Naive thymus-derived CD4-positive, alpha-beta T cell (primary cell): ENCODE results near the gene HSF2BP. TPM values are rescaled to one million over a fixed set of nuclear protein-coding genes. Genes with fewer than 3 reads are reported as not detected.
"Not testable (repeated sequence)": the region's sequence is repeated elsewhere in the genome, so short reads cannot be mapped to it uniquely, and the experiment has no call there.

Experiments
- ATAC-seq: fragments of 150-1000 bp; cut with Tn5 transposase; 2 replicates; pipeline ENCODE4 v1.10.0; 2021; ENCODE audit warnings: mild to moderate bottlenecking, moderate library complexity
- CTCF ChIA-PET: fragments of 350-600 bp; sonication (Branson Sonifier 250); formaldehyde crosslinking; loops from one replicate; lab custom pipeline; 2021; ENCODE audit warnings: antibody characterized with exemption; lab: Charles Lee
- POLR2A ChIA-PET: fragments of 350-600 bp; sonication (Branson Sonifier 250); formaldehyde crosslinking; loops from one replicate; lab custom pipeline; 2021; ENCODE audit warnings: antibody characterized with exemption, inconsistent platforms; lab: Charles Lee
- DNase-seq, 9 donors: peaks; one replicate each; pipeline versions ENCODE4 v3.0.0 to v3.0.0-alpha.2; 2020 to 2022; ENCODE audit warnings: mixed read lengths in 1 of 9
- H3K27ac ChIP-seq: one replicate; pipeline ENCODE4 v1.7.0; 2013; ENCODE audit warnings: mild to moderate bottlenecking, low read depth, low read length, moderate library complexity
- H3K27me3 ChIP-seq, 2 donors: one replicate each; pipeline ENCODE4 v1.7.0; 2013; ENCODE audit warnings: low read length in 2 of 2, mild to moderate bottlenecking in 2 of 2, moderate library complexity in 2 of 2; ENCODE audit not compliant: control insufficient read depth in 2 of 2, insufficient read depth in 2 of 2
- H3K36me3 ChIP-seq, 3 experiments: 1 replicate in 2 of 3; 2 replicates in 1 of 3; pipeline ENCODE4 v1.7.0; 2013; ENCODE audit warnings: low read length in 3 of 3, mild to moderate bottlenecking in 3 of 3, moderate library complexity in 1 of 3; ENCODE audit not compliant: insufficient read depth in 3 of 3, control insufficient read depth in 2 of 3
- H3K4me1 ChIP-seq, 2 donors: one replicate each; pipeline ENCODE4 v1.7.0; 2013; ENCODE audit warnings: low read length in 2 of 2, mild to moderate bottlenecking in 2 of 2, moderate library complexity in 1 of 2; ENCODE audit not compliant: control insufficient read depth in 2 of 2, insufficient read depth in 2 of 2
- H3K4me3 ChIP-seq: 2 replicates; pipeline ENCODE4 v1.7.0; 2013; ENCODE audit warnings: mild to moderate bottlenecking, low read length
- H3K9me3 ChIP-seq, 3 experiments: 1 replicate in 2 of 3; 2 replicates in 1 of 3; pipeline ENCODE4 v1.7.0; 2013; ENCODE audit warnings: low read length in 3 of 3; ENCODE audit not compliant: control insufficient read depth in 2 of 3
- H3K27ac Mint-ChIP-seq, 9 donors: one replicate each; pipeline ENCODE4 v1.8.0; 2020 to 2022; ENCODE audit warnings: mixed read lengths in 9 of 9, mild to moderate bottlenecking in 8 of 9, moderate library complexity in 5 of 9, inconsistent platforms in 2 of 9
- H3K27me3 Mint-ChIP-seq, 5 donors: one replicate each; pipeline ENCODE4 v1.8.0; 2021 to 2022; ENCODE audit warnings: mixed read lengths in 5 of 5, mild to moderate bottlenecking in 1 of 5
- H3K36me3 Mint-ChIP-seq, 5 donors: one replicate each; pipeline ENCODE4 v1.8.0; 2020 to 2022; ENCODE audit warnings: mixed read lengths in 5 of 5, mild to moderate bottlenecking in 3 of 5, inconsistent platforms in 1 of 5
- H3K4me1 Mint-ChIP-seq, 7 donors: one replicate each; pipeline ENCODE4 v1.8.0; 2020 to 2022; ENCODE audit warnings: mixed read lengths in 7 of 7, mild to moderate bottlenecking in 3 of 7, inconsistent platforms in 1 of 7
- H3K4me3 Mint-ChIP-seq, 10 donors: one replicate each; pipeline ENCODE4 v1.8.0; 2020 to 2022; ENCODE audit warnings: mild to moderate bottlenecking in 10 of 10, mixed read lengths in 10 of 10, moderate library complexity in 6 of 10, inconsistent platforms in 2 of 10
- H3K9me3 Mint-ChIP-seq, 11 donors: one replicate each; pipeline ENCODE4 v1.8.0; 2020 to 2022; ENCODE audit warnings: mixed read lengths in 11 of 11, mild to moderate bottlenecking in 4 of 11, inconsistent platforms in 1 of 11, moderate library complexity in 1 of 11
- intact Hi-C, 2 donors: fragments of 100-400 bp; cut with micrococcal nuclease; formaldehyde crosslinking; loops; one replicate each; pipeline ENCODE4 v1.15.1; 2023
- polyA plus RNA-seq, 2 donors: library from polyadenylated mRNA; unstranded; fragments of 300-500 nt; fragmentation: Illumina TruSeq; gene quantifications; one replicate each; pipeline ENCODE4 v1.2.3, GENCODE V29; 2021
- total RNA-seq, 6 experiments: library from RNA in 5 of 6; stranded (reverse) in 5 of 6; gene quantifications; 1 replicate in 5 of 6; 2 replicates in 1 of 6; pipeline ENCODE4 v1.2.3 and lab custom pipeline; 2021 to 2026

Gene HSF2BP
- total and polyA plus RNA-seq, 7 experiments from 2014 or later: 0.28 to 1.4 (median 0.81) TPM

DNA sequence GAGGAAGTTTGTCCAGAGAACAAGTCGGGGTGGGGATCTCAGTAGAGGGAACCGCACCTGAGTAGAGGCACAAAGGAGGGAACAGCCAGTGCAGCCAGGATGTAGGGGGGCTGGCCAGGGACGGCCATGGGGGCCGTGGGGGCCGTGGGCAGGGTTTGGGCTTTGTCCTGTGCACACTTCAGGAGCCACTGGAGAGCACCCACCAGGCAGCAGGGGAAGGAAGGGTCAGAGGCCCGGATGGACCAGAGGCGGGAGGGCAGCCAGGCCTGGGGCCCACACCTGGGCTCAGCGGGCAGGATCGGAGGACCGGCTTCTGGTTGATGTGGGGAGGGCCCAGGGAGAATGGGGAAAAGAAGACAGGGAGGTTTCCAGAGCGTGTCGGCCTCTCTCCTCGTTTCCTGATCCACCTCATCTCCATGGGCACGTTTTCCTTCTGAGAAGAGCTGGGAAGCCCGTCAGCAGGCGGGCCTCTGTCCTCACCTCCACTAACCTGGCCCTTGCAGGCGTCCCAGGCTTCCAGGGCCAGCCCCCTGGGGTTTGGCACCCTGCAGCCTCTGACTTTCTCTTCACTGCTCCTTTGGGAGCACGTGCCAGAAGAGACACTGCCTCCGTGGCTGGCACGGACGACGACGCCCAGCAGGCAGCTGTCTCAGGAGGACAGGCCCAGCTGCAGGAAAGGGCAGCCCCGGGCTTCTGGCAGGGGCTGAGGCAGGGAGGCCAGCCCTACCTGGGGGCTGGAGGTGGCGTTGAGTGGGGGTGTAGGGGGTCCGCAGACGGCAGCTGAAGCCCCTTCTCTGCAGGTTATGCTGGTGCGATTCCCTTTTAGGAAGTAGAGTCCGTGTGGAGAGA is 42.9 kb upstream of the HSF2BP start:
- peaks cover 0 to 18% (median 5%) of the 10 kb centered on the region in 11 donors for H3K9me3 Mint-ChIP-seq
- peaks cover 0 to 12% (median 7%) of the 10 kb centered on the region in 5 donors for H3K36me3 Mint-ChIP-seq
- Histone ChIP-seq H3K27me3 (no peaks in the 10 kb centered on the region), H3K27ac (no peak overlapping the region), H3K4me3 (no peak overlapping the region), H3K36me3 (no peaks in the 10 kb centered on the region), H3K9me3 (no peaks in the 10 kb centered on the region), H3K4me1 (no peaks in the 10 kb centered on the region)
- peaks cover 4 to 33% (median 22%) of the 10 kb centered on the region in 7 donors for H3K4me1 Mint-ChIP-seq
- DNase-seq: no peak
- no peak overlapping the region for H3K27ac Mint-ChIP-seq
- no peaks in the 10 kb centered on the region for H3K27me3 Mint-ChIP-seq
- ChIA-PET CTCF (no interaction called here), POLR2A (no interaction called here)
- ATAC-seq: no peak
- H3K4me3 Mint-ChIP-seq: peak overlapping the region; percentile 33 to 75 (median 70)
- intact Hi-C loops: no loop called here

DNA sequence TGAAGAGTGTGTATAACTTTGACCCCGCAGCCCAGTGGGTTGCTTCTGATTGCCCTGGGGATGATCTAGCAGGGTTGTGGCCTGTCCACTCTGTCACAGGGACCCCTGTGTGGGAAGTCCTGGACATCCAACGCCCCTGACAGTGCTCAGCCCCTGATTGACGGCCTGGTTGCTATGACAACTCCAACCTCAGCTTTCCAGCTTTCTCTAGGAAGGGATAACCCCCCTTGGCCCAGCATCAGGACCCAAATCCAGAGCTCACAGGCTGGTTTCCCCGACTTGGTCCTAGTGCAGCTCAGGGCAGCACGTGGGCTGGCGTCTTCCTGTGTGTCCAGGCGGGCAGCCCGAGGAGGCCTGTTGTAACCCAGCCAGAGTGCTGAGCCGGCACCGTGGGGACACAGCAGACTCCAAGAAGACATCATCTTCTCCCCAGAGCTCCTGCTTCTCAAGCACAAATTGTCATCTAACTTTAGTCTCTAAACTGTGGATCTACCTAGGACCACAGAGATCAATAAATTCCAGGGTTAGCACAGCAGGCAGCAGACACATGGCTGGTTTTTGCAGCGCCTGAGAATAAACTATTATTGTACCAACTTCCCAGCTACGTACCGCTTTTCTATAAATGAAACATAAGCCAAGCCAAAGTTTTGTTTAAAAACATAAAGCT is 40.8 kb upstream of the HSF2BP start:
- ATAC-seq: no peak
- DNase-seq: no peak
- CTCF ChIA-PET: no interaction called here
- peaks cover 0 to 11% (median 0%) of the 10 kb centered on the region in 3 experiments for H3K36me3 ChIP-seq
- no peaks in the 10 kb centered on the region for H3K9me3 ChIP-seq
- intact Hi-C loops: no loop called here
- POLR2A ChIA-PET: no interaction called here
- H3K27me3 ChIP-seq: no peaks in the 10 kb centered on the region
- H3K4me1 ChIP-seq: no peaks in the 10 kb centered on the region
- no peak overlapping the region for H3K4me3 ChIP-seq
- Mint-ChIP-seq H3K4me3 (no peak overlapping the region), H3K36me3 (peaks cover 4 to 30% (median 19%) of the 10 kb centered on the region in 5 donors), H3K4me1 (peaks cover 7 to 36% (median 22%) of the 10 kb centered on the region in 7 donors), H3K27ac (no peak overlapping the region), H3K27me3 (no peaks in the 10 kb centered on the region), H3K9me3 (peaks cover 0 to 18% (median 5%) of the 10 kb centered on the region in 11 donors)
- no peak overlapping the region for H3K27ac ChIP-seq

DNA sequence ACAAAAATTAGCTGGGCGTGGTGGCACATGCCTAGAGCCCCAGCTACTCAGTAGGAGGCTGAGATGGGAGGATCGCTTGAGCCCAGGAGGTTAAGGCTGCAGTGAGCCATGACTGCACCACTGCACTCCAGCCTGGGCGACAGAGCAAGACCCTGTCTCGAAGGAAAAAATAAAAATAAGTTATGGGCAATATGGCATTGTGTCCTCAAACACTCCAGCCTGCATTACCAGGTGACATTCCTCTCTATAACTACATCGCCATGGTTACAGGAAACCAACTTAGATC is 40.1 kb upstream of the HSF2BP start:
- Mint-ChIP-seq H3K36me3 (peaks cover 4 to 35% (median 19%) of the 10 kb centered on the region in 5 donors), H3K4me1 (peaks cover 7 to 36% (median 22%) of the 10 kb centered on the region in 7 donors), H3K9me3 (peaks cover 0 to 18% (median 5%) of the 10 kb centered on the region in 11 donors)
- H3K27me3 ChIP-seq, H3K27ac Mint-ChIP-seq, H3K4me3 ChIP-seq, H3K27me3 Mint-ChIP-seq, H3K9me3 ChIP-seq, H3K27ac ChIP-seq, intact Hi-C loops, H3K4me3 Mint-ChIP-seq, ATAC-seq, CTCF ChIA-PET, DNase-seq, H3K4me1 ChIP-seq, POLR2A ChIA-PET: not testable (repeated sequence)
- H3K36me3 ChIP-seq: peaks cover 0 to 15% (median 0%) of the 10 kb centered on the region in 3 experiments

DNA sequence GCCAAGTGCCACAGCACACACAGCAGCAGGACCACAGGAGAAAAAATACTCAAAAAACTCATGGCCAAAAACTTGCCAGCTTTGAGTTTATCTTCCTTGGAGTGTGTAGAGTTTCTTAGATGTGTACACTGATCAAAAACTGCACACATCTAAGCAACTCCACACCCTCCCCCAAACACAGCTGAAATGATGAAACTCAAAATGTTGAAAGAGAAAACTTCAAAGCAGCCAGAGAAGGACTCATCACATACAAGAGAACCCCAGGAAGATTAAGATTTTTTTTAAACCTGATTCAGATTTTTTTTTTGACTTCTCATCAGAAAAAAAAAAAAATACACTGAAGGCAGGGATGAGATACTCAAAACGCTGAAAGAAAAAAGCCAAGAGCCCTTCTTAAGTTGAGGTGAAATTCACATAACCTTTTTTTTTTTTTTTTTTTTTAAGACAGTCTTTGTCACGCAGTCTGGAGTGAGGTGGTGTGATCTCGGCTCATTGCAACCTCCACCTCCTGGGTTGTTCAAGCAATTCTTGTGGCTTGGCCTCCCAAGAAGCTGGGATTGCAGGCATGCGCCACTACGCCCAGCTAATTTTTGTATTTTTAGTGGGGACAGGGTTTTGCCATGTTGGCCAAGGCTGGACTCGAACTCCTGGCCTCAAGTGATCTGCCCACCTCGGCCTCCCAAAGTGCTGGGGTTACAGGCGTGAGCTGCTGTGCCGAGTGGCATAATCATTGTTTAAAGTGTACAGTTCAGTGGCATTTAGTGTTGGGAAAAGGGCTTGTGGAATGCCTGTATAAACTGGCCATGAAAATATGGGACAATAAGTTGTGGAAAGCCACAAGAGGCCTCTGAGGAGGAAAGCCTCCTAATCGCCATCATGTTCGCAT is 38.7 kb upstream of the HSF2BP start:
- ATAC-seq (peak; percentile 70), DNase-seq (peak in 6 of 9 donors; percentile 23 to 54 (median 30))
- H3K27ac ChIP-seq: no peak overlapping the region
- ChIA-PET CTCF (interaction anchor here (0.6 kb wide), 1 partner anchor 123 kb away, joined by 4 read pairs; no protein-coding TSS in a partner anchor), POLR2A (no interaction called here)
- Mint-ChIP-seq H3K4me3 (peak overlapping the region in 1 of 10 donors; percentile 49), H3K27ac (peak overlapping the region in 6 of 9 donors; percentile 3 to 65 (median 15)), H3K36me3 (peaks cover 4 to 45% (median 23%) of the 10 kb centered on the region in 5 donors), H3K4me1 (peaks cover 7 to 32% (median 20%) of the 10 kb centered on the region in 7 donors), H3K27me3 (no peaks in the 10 kb centered on the region), H3K9me3 (peaks cover 0 to 18% (median 5%) of the 10 kb centered on the region in 11 donors)
- H3K36me3 ChIP-seq: peaks cover 0 to 30% (median 6%) of the 10 kb centered on the region in 3 experiments
- H3K9me3 ChIP-seq: no peaks in the 10 kb centered on the region
- intact Hi-C loops: no loop called here
- no peak overlapping the region for H3K4me3 ChIP-seq
- H3K4me1 ChIP-seq: no peaks in the 10 kb centered on the region
- H3K27me3 ChIP-seq: no peaks in the 10 kb centered on the region

DNA sequence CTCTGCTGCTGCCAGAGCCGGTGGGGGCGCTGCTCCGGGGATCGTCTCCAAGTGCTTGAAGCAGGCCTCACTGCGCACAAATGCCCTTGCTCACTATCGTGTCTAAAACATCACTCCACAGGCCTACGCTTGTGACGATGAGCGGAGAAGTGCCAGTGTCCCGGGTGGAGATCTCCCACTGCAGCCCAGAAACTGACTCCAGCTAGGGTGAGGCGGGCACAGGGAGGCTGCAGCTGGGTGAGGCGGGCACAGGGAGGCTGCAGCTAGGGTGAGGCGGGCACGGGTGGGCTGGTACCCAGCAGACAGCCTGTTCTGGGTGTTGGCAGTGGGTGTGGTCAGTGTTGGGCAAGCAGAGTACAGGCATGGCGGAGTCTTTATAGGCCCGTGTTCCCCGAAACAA is 36.9 kb upstream of the HSF2BP start:
- H3K4me3 Mint-ChIP-seq: no peak overlapping the region
- Histone ChIP-seq H3K27ac (no peak overlapping the region), H3K4me3 (no peak overlapping the region), H3K9me3 (no peaks in the 10 kb centered on the region), H3K4me1 (no peaks in the 10 kb centered on the region), H3K27me3 (no peaks in the 10 kb centered on the region), H3K36me3 (peaks cover 0 to 47% (median 12%) of the 10 kb centered on the region in 3 experiments)
- peaks cover 4 to 51% (median 27%) of the 10 kb centered on the region in 5 donors for H3K36me3 Mint-ChIP-seq
- POLR2A ChIA-PET: no interaction called here
- H3K9me3 Mint-ChIP-seq: peaks cover 0 to 18% (median 5%) of the 10 kb centered on the region in 11 donors
- intact Hi-C loops: no loop called here
- CTCF ChIA-PET: no interaction called here
- H3K27me3 Mint-ChIP-seq: no peaks in the 10 kb centered on the region
- DNase-seq (no peak), ATAC-seq (no peak)
- peaks cover 3 to 27% (median 16%) of the 10 kb centered on the region in 7 donors for H3K4me1 Mint-ChIP-seq
- H3K27ac Mint-ChIP-seq: peak overlapping the region in 2 of 9 donors; percentile 38 to 51

DNA sequence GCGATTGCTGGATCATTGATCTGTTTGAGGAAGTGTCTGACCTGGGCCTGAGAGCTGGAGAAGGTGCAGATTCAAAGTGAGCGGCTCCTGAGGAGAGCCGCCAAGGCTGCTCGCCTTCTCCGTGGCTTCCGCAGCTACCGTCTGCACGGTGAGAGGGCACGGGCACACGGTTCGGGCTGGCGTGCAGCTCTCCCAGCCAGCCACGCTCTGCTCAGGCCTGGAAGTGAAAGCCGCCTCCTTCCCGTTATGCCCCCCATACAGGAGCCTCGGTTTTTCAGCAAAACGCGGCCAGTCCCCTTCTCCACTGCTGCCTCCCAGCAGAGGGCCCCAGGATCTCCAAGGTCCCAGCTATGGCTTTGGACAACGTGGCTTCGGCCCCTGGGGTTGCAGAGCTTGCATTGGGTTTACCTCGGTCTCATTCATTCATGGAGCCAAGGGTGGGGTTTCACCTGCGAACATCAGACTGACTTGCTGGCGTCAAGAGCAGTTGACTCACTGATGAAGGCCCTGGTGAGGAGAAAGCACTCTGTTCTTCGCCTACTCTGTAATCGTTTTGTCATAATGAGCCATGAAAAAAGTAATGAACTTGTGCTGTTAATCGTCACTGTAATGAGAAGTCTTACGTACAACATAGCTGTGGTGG is 35.3 kb upstream of the HSF2BP start:
- H3K4me3 ChIP-seq: no peak overlapping the region
- ATAC-seq (no peak), DNase-seq (no peak)
- Mint-ChIP-seq H3K9me3 (peaks cover 0 to 18% (median 5%) of the 10 kb centered on the region in 11 donors), H3K4me1 (peaks cover 3 to 18% (median 14%) of the 10 kb centered on the region in 7 donors), H3K27me3 (no peaks in the 10 kb centered on the region), H3K27ac (no peak overlapping the region), H3K4me3 (no peak overlapping the region), H3K36me3 (peaks cover 8 to 56% (median 32%) of the 10 kb centered on the region in 5 donors)
- CTCF ChIA-PET: interaction anchor here (0.7 kb wide), 1 partner anchor 1098 kb away, joined by 4 read pairs; no protein-coding TSS in a partner anchor
- POLR2A ChIA-PET: no interaction called here
- peaks cover 0 to 63% (median 29%) of the 10 kb centered on the region in 3 experiments for H3K36me3 ChIP-seq
- intact Hi-C loops: no loop called here
- no peaks in the 10 kb centered on the region for H3K4me1 ChIP-seq
- no peak overlapping the region for H3K27ac ChIP-seq
- no peaks in the 10 kb centered on the region for H3K27me3 ChIP-seq
- no peaks in the 10 kb centered on the region for H3K9me3 ChIP-seq
